CD4-positive, alpha-beta T cell treated with Interleukin-6 for 4 hours (primary cell): Measurements from ENCODE around the gene ADGRG6.

Experiments
- DNase-seq: peaks from one replicate; pipeline ENCODE4 v3.0.0-alpha.2; 2020; ENCODE audit warnings: mixed read lengths

Gene ADGRG6

GRCh38 chr6:142350309-142350708 is 48.5 kb downstream of the ADGRG6 start:
- DNase-seq = no peak

DNA sequence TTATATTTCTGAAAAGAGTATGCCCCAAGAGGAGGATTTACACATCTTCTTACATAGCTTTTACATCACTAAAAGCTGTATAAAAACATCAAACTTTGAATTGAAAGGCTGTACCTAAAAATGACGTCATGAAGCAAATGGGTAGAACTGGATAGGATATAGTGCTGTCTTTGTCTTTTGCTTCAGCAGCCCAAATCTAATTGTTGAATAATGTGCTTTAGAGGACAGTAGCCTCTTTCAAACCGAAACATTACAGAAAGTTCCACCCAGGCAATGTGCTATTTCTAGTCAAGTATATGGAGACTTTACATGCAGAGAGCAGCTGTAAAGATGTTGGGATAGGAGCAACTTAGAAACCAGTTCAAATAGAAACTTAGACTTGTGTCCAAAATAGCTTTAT is 51.9 kb downstream of the ADGRG6 start:
- no peak for DNase-seq

DNA sequence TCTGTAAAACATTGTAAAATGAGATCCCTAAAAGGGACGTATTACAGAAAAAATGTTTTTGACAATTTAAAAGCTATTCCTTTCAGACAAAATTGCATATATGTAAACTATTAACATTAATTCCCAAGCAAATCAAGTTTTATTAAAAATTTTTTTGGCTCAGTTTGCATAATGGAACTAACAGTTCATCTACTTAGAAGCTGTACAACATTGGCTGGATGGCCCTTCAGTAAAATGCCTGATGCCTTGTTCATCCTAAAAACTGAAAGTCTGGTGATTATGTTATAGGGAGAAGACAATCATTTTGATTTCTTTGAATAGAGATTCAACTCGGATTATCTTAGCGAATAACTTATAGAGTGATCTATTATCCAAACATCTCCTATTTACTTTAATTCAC is 52.8 kb downstream of the ADGRG6 start:
- no peak for DNase-seq

GRCh38 chr6:142355520-142356174 is 53.8 kb downstream of the ADGRG6 start:
- DNase-seq = peak; percentile 17

- no peak for DNase-seq
Observed at GRCh38 chr6:142356201-142356883, 54.5 kb downstream of the ADGRG6 start.

DNA sequence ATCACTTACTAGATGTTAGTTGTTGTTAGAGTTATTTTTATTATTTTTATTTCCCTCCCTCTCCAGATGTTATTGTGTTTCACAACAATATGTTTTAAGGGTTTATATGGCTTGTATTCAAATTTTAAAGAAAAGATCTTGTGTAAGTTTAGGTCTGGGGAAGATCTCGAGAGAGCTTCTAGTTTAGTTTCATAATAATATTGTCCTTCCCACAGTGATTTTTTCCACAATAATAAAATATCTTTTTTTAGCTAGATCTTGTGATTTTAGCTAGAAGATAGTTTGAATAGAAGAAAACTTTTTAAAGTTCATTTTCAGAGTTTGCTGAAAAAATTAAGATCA is 55.0 kb downstream of the ADGRG6 start:
- DNase-seq = no peak

DNA sequence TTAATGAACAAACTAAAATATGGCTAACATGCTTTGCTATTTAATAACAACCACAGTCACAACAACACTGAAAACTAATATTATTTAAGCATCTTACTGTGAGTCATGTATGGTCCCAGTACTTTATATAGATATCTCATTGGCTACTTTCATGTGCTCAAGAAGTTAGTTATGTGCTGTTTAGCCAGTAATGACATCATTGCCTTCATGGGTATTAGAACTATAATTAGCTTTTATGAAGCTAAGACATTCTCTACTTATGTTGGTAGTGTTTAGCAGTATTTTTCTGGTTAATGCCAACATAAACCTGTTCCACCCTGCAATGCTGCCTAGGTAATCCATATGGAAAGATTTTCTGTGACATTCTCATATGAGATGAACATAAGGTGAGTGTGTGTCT is 56.1 kb downstream of the ADGRG6 start:
- no peak for DNase-seq

- DNase-seq = no peak
Observed at GRCh38 chr6:142359271-142359960, 57.6 kb downstream of the ADGRG6 start.

DNA sequence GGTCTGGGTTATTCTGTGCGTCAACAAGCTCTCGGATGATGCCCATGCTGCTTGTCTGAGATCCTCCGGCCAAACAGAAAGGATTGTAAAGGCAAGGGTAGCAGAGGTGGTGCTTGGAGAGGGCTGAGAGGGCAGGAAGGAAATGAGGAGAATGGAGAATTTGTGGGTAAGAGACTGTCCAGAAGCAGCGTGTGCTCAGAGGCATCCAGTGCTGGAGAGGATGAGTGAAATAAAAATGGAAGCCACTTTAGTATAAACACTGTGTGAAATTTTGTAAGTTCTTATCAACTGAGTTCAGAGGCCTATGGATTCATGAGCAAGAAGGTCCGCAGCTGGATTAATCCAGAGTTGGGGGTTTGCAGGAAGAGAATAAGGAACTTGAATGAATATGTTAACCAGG is 59.5 kb downstream of the ADGRG6 start:
- no peak for DNase-seq

DNA sequence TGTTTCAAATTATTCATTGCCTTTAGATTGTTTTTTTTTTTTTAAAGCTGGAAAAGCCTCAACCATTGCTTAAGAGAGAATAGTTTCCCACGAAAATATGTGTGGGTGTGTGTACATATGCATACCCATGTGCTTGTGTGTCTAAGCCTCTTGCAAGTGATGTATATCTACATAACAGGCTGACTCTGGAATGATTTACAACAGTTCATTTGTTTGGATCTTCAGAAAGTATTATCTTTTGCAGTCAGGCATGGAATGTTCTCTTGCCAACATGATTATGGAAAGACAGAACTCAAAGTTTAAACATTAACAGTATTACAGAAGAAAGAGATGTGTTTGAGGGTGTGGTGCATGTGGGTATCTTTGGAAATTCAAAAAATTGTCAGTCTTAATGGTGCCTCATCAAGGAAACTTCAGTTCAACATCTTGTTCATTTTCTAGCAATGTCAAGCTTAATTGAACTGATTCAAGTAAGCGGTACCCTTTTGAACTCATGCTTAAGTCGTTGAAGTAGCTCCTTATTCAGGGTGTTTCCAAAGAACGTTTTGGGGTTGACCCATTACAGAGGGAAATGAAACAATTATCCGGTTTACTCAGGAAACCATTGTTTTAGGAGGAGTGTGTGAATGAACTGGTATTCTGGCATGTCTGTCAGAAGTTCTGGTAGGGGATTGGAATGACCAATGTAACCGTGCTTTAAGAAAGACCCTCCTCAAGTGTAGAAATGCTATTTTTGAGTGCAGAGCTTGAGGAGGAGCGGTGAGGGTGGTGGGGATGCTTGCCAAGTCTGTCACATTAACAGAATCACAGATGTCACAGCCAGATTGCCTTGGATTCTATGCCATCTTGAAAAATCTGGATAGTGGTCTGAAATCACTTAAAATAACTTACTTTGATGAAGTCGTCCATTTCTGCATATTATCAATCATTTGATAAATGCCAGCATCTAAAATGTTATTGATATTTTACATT is 60.3 kb downstream of the ADGRG6 start:
- no peak for DNase-seq

GRCh38 chr6:142367061-142367460 is 65.3 kb downstream of the ADGRG6 start:
- no peak for DNase-seq

DNA sequence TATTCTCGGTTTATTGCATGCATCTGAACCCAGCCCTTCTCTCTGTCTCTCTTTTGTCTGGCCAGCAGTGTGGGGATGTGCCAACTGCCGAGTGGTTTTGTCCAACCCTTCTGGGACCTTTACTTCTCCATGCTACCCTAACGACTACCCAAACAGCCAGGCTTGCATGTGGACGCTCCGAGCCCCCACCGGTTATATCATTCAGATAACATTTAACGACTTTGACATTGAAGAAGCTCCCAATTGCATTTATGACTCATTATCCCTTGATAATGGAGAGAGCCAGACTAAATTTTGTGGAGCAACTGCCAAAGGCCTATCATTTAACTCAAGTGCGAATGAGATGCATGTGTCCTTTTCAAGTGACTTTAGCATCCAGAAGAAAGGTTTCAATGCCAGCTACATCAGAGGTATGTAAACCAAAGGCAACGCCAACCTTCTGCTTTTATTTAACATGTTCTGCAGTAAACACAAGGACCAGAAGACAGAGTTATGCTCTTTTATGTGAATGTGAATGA is 65.8 kb downstream of the ADGRG6 start:
- no peak for DNase-seq

DNA sequence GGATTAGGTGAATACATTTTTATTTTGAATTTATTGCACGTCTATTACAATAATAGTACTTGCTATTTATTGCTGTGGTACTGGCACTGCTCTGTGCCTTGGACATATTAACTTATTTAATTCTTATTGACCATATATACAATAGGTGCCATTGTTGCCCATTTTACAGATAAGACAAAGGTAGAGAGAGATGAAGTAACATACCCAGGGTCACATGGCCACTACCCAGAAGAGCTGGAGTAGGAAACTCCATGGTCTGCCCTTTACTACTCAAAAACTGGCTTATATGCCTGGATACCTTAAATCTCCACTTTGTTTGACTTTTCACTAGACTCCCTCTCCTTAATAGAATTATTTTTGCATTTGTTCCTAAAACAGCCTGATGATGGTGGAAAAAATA is 67.5 kb downstream of the ADGRG6 start:
- no peak for DNase-seq

GRCh38 chr6:142372348-142372747 is 70.5 kb downstream of the ADGRG6 start:
- no peak for DNase-seq

- DNase-seq = no peak
Observed at GRCh38 chr6:142373268-142374090, 71.7 kb downstream of the ADGRG6 start.

DNA sequence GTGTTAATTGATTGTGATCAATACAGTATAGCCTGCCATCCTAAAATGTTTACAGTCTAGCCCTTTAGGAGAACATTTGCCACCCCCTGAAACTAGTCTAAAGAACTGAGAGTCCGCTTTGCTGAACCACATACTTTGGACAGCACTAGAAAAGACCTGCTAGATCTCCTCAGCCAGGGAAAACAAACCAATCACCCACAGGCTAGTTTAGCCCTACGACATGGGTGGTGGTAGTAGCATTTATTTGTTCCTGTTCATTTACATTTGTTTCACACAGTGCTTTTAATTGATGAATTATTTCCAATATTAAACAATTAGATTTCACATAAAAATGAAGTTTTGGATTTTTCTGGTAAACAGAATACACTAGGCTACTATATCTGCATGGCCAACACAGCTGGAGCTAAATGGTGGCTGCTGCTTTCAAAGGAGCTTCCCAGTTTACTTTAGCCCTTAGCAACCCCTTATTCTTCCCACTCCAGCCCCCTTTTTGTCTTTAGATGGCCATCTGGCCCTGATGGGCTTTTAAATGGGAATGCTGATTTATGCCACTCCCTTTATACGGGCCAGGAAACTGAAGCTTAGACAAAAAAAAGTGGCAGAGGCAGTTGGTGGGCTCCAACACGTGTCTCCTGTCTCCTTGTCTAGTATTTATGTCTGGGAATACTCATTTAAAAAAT is 72.4 kb downstream of the ADGRG6 start:
- no peak for DNase-seq

- no peak for DNase-seq
Observed at GRCh38 chr6:142374965-142375733, 73.3 kb downstream of the ADGRG6 start.

- no peak for DNase-seq
Observed at GRCh38 chr6:142376115-142376514, 74.3 kb downstream of the ADGRG6 start.

- DNase-seq = no peak
Observed at GRCh38 chr6:142376800-142377496, 75.1 kb downstream of the ADGRG6 start.

DNA sequence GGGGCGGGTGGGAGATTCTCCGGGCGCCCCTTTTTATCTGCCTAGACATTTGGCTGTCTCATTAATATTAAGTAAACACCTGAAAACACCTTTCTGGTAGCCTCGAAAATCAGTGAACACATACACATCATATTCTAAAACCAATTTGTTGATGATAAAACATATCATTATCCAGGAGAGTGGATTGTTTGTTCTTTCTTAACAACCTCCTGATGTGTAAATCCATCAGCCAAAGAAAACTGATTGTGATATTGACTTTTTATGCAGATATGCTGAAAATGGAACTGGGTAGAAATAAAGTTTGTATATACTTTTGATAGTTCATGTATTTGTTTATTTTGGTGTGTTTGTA is 75.7 kb downstream of the ADGRG6 start:
- no peak for DNase-seq
